ENCODE measurements around the gene PDE10A. TPM values are rescaled to one million over a fixed set of nuclear protein-coding genes. Genes with fewer than 3 reads are reported as not detected.

Gene PDE10A
- polyA plus RNA-seq, 1 donor from 2014 or later, result not detected

DNA sequence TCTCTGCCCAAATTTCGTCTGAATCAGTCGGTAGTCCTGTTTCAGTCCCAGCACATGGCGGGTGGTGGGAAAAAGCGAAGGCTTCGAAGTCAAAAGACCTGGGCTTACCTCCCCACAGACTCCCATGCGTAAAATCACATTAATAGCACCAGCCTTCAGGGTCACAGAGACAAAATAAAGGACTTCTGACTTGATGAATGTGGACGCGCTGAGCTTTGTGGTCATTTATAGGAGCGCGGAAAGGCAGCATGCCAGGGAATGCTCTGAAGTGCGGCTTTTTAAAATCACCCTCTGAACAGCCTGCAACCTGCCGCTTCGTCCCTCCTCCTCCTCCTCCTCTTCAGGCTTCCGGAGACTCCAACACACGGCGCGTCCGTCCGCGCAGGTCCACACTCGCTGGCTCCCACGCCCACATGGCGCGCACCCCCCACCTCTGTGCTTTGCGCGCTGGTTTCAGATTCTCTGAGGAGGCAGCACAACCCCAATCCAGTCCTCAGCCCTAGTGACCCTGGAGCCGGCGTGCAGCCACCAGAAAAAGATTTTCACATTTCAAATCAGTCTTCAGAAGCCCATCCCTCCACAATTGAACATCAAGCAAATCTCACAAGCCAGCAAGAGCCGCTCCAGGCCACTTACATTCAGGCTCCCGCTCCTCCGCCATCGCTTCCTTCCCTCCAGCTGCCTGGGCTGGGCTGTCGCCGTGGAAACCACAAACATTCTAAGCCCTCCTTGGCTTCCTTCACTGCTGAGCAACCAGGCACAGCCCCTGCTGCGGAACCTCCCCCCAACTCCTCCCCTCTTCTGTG is 353.9 kb downstream of the PDE10A start, which contains the start of gene C6orf118:
Gene C6orf118, minus strand, starts transcription at position 680 of the 806 bp plus-strand sequence. Its CDS starts 19 bp downstream, at position 661.
- Mint-ChIP-seq H3K4me3 (peak within 1 kb of the TSS in 1 of 4 donors; percentile 46), H3K27ac (peak within 1 kb of the TSS in 2 of 3 donors; percentile 43 to 80), H3K9me3 (no peaks in the 10 kb centered on the region), H3K36me3 (no peaks in the 10 kb centered on the region), H3K27me3 (no peaks in the 10 kb centered on the region), H3K4me1 (peaks cover 0 to 3% (median 2%) of the 10 kb centered on the region in 3 donors)

DNA sequence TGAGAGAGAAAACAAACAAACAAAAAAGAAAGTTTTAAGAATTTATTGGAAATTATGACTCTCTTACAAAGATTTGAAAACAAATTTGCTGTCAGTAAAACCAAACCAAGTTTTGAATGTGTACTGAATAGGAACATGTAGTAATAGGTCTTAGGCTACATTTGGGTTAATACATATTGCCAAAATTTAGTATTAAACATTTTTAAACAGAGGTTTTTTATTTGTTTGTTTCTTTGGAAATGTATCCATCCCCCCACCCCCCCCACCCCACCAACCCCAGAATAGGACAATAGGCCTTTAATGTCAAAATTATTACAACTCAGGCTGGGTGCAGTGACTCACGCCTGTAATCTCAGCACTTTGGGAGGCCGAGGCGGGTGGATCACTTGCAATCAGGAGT is 356.1 kb downstream of the PDE10A start:
- Mint-ChIP-seq H3K27ac (no peak overlapping the region), H3K4me3 (no peak overlapping the region), H3K9me3 (no peaks in the 10 kb centered on the region), H3K27me3 (no peaks in the 10 kb centered on the region), H3K4me1 (peaks cover 0 to 3% (median 2%) of the 10 kb centered on the region in 3 donors), H3K36me3 (no peaks in the 10 kb centered on the region)

DNA sequence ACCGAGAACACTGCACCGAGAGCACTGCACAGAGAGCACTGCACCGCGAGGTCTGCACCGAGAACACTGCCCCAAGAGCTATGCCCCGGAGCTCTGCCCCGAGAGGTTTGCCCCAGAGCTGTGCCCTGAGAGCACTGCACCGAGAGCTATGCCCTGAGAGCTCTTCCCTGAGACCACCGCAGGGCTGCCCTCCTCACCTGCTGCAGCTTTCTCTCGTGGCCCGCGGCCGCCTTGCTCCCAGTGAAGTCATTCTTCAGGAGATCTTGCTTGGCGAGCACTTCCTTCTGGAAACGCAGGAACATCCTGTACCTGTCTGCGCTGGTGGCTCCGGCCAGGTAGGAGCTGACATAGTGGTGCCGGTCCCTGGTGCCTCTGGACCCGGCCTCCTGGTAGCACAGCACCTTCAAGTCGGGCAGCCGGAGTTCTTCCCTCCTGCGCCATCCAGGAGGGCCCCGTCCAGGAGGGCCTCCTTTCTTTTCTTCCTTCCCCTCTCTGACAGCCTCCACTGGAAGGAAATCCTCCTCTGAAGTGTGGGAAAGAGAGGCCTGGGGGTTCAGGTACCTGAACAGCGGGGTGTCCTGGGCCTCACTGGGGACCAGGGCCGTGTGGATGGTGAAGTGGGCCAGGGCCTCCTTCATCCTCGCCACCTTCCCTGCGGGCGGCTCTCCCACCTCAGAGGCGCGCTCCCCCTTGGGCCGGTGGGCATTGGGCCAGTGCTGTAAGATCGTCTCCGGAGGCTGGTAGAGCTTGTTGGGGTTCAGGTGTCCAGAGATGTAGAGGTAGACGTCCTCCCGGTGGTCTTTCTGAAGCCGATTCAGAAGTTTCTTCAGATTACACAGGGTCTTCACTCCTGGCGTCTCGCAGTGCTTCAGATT is 361.4 kb downstream of the PDE10A start:
- H3K27ac Mint-ChIP-seq, result no peak overlapping the region
- no peak overlapping the region for H3K4me3 Mint-ChIP-seq
- no peaks in the 10 kb centered on the region for H3K4me1 Mint-ChIP-seq
- H3K36me3 Mint-ChIP-seq, result no peaks in the 10 kb centered on the region
- no peaks in the 10 kb centered on the region for H3K27me3 Mint-ChIP-seq
- no peaks in the 10 kb centered on the region for H3K9me3 Mint-ChIP-seq

DNA sequence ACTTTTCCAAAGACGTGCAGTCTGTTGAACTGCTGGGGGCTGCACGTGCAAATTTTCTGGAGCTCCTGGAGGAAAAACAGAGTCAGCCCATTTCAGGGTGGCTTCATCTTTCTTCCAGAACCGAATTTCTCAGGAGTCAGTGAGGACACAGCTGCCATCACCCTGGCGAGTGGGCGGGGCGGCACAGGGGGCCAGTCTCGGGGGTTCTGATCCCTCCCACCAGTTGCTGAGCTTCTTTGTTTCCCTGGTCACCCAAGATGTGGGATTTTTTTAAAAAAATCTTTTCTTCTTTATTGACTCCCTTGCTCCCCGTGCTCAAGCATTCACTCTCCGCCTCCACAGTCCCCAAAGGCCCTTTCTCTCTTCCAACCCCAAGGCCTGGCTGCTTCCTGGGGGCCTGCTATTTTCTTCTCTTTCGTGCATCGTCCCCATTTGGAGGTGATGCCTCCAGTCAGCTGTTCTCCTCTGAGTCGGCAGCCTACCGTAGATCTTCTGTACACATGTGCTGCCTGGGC is 362.6 kb downstream of the PDE10A start:
- Mint-ChIP-seq H3K27ac (no peak overlapping the region), H3K27me3 (no peaks in the 10 kb centered on the region), H3K9me3 (peaks cover 0 to 3% (median 3%) of the 10 kb centered on the region in 3 donors), H3K36me3 (no peaks in the 10 kb centered on the region), H3K4me3 (no peak overlapping the region), H3K4me1 (no peaks in the 10 kb centered on the region)

DNA sequence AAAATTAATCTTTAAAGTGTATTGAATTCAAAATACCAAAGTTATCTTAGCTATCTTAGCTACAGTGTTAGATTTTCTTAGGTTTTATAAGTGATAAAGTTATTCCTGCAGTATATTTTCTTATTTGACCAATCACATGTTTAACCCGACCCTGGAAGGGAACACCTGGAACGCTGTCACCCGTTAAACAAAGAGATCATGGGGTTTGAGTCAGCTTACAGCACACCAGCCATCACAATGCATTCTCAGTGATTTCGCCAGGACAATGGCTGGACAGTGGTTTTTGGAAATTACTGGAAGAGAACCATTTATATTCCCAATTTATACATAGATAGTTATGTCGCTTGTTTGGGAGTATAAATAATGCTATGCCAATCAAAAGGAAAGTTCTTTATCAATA is 364.2 kb downstream of the PDE10A start:
- Mint-ChIP-seq H3K4me1 (no peaks in the 10 kb centered on the region), H3K27me3 (no peaks in the 10 kb centered on the region), H3K9me3 (peaks cover 3 to 5% (median 5%) of the 10 kb centered on the region in 3 donors), H3K4me3 (no peak overlapping the region), H3K36me3 (no peaks in the 10 kb centered on the region), H3K27ac (no peak overlapping the region)

DNA sequence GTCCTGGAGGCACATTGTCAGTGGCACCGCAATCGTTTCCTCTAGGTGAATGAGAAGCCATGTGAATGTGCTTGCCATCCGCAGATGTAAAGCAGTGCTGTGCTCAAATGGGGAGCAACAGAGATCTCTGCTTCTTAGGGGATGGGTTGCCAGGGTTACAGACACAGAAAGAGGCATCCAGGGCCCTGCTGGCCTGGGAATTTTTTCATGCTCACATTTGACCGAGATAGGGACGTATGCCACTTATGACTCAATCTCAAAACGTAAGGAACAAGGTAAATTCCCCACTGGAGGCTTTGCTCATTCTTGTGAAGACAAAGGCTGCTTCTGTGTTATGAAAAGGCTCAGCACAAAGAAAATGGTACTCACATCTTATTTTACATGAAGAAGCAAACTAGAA is 364.6 kb downstream of the PDE10A start:
- Mint-ChIP-seq H3K36me3 (no peaks in the 10 kb centered on the region), H3K27ac (no peak overlapping the region), H3K4me1 (no peaks in the 10 kb centered on the region)

DNA sequence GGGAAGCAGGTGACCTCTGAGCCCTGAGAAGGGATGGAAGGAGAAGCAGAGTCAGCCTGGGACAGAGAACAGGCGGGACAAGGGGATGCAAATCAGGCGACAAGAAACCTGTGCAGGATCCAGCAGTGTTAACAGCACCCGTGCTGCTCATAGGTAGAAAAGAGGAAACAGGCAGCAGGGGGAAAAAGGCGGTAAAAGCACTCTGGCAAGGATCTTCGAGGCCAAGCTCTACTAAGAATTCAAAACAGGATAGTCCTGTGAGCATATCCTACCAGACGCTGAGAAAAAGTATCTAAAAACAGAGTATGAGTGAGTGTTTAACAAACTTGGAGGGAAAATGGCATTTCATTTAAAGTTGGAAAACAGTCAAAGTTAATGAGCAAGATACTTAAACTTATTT is 370.4 kb downstream of the PDE10A start:
- H3K4me1 Mint-ChIP-seq, result no peaks in the 10 kb centered on the region
- no peak overlapping the region for H3K27ac Mint-ChIP-seq
- no peak overlapping the region for H3K4me3 Mint-ChIP-seq
- peaks cover 5 to 13% (median 7%) of the 10 kb centered on the region in 3 donors for H3K9me3 Mint-ChIP-seq
- H3K27me3 Mint-ChIP-seq, result no peaks in the 10 kb centered on the region
- no peaks in the 10 kb centered on the region for H3K36me3 Mint-ChIP-seq

More for the DNA sequence above, 364.6 kb downstream of the PDE10A start:
- H3K4me3 Mint-ChIP-seq, result no peak overlapping the region
- H3K27me3 Mint-ChIP-seq, result no peaks in the 10 kb centered on the region
- H3K9me3 Mint-ChIP-seq, result peaks cover 3 to 5% (median 5%) of the 10 kb centered on the region in 3 donors
